Activated T-helper 2 cell treated with anti-CD3 and anti-CD28 coated beads, Interferon-gamma antibody, Interleukin-2, Interleukin-4, amounts not matched to agents 10 μg/mL and 5 μg/mL and 100 μg/mL, durations not matched to agents 14 hours and 24 hours and 36 hours (primary cell): ENCODE data around the gene DENND4B. TPM values are rescaled to one million over a fixed set of nuclear protein-coding genes. Genes with fewer than 3 reads are reported as not detected.

Experiments
- DNase-seq: peaks from one replicate; pipeline ENCODE4 v3.0.0; 2021; ENCODE audit warnings: low spot score
- H3K27ac Mint-ChIP-seq: one replicate; pipeline ENCODE4 v1.8.0; 2021; ENCODE audit warnings: mixed read lengths
- H3K27me3 Mint-ChIP-seq: one replicate; pipeline ENCODE4 v1.8.0; 2021; ENCODE audit warnings: low read depth, mixed read lengths
- H3K36me3 Mint-ChIP-seq: one replicate; pipeline ENCODE4 v1.8.0; 2021; ENCODE audit warnings: low read depth, mixed read lengths
- H3K4me1 Mint-ChIP-seq: one replicate; pipeline ENCODE4 v1.8.0; 2021; ENCODE audit warnings: low read depth, mixed read lengths
- H3K4me3 Mint-ChIP-seq: one replicate; pipeline ENCODE4 v1.8.0; 2021; ENCODE audit warnings: low read depth, mild to moderate bottlenecking, moderate library complexity, mixed read lengths
- H3K9me3 Mint-ChIP-seq: one replicate; pipeline ENCODE4 v1.8.0; 2021; ENCODE audit warnings: mixed read lengths
- intact Hi-C: fragments of 100-400 bp; cut with micrococcal nuclease; formaldehyde crosslinking; loops from one replicate; pipeline ENCODE4 v1.15.1; 2023
- total RNA-seq: library from RNA; stranded (reverse); gene quantifications from 2 replicates; pipeline ENCODE4 v1.2.3, GENCODE V29; 2022

DENND4B gene, protein sequence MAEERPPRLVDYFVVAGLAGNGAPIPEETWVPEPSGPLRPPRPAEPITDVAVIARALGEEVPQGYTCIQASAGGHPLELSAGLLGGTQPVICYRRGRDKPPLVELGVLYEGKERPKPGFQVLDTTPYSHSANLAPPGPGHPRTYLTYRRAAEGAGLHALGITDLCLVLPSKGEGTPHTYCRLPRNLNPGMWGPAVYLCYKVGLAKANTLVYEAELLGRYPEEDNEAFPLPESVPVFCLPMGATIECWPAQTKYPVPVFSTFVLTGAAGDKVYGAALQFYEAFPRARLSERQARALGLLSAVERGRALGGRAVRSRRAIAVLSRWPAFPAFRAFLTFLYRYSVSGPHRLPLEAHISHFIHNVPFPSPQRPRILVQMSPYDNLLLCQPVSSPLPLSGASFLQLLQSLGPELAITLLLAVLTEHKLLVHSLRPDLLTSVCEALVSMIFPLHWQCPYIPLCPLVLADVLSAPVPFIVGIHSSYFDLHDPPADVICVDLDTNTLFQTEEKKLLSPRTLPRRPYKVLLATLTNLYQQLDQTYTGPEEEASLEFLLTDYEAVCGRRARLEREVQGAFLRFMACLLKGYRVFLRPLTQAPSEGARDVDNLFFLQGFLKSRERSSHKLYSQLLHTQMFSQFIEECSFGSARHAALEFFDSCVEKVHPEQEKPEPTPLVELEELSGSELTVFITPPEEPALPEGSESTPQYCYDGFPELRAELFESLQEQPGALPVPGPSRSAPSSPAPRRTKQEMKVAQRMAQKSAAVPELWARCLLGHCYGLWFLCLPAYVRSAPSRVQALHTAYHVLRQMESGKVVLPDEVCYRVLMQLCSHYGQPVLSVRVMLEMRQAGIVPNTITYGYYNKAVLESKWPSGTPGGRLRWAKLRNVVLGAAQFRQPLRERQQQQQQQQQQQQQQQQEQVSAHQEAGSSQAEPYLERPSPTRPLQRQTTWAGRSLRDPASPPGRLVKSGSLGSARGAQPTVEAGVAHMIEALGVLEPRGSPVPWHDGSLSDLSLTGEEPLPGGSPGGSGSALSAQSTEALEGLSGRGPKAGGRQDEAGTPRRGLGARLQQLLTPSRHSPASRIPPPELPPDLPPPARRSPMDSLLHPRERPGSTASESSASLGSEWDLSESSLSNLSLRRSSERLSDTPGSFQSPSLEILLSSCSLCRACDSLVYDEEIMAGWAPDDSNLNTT (N-terminal part only)
- 124 TPM in 2 replicates for total RNA-seq

GRCh38 chr1:153946622-153947241 lies at the start of gene DENND4B:
TSS of gene DENND4B (minus strand) at chr1:153946718. CDS start at chr1:153944374, 2,344 bp downstream.
- H3K27me3 Mint-ChIP-seq, result no peaks in the 10 kb centered on the region
- peaks cover 22% of the 10 kb centered on the region for H3K4me1 Mint-ChIP-seq
- no peaks in the 10 kb centered on the region for H3K9me3 Mint-ChIP-seq
- intact Hi-C loops, result loop anchor here (1.0 to 2.0 kb wide), 5 partner anchors 12 to 274 kb away; partner anchors contain the start of genes CRTC2 and UBAP2L
- DNase-seq, result peak; percentile 70
- peak within 1 kb of the TSS; percentile 95 for H3K27ac Mint-ChIP-seq
- H3K4me3 Mint-ChIP-seq, result peak within 1 kb of the TSS; percentile 96
- H3K36me3 Mint-ChIP-seq, result peaks cover 71% of the 10 kb centered on the region

- no peaks in the 10 kb centered on the region for H3K27me3 Mint-ChIP-seq
- no peak overlapping the region for H3K4me3 Mint-ChIP-seq
Measured at GRCh38 chr1:153995640-153996039, 49.1 kb upstream of the DENND4B start.

GRCh38 chr1:153995202-153995601 lies 48.7 kb upstream of the DENND4B start:
- peak overlapping the region; percentile 43 for H3K27ac Mint-ChIP-seq
- H3K4me1 Mint-ChIP-seq, result peaks cover 19% of the 10 kb centered on the region
- DNase-seq, result no peak
- H3K27me3 Mint-ChIP-seq, result no peaks in the 10 kb centered on the region
- H3K9me3 Mint-ChIP-seq, result no peaks in the 10 kb centered on the region
- intact Hi-C loops, result no loop called here
- H3K4me3 Mint-ChIP-seq, result no peak overlapping the region
- H3K36me3 Mint-ChIP-seq, result peaks cover 51% of the 10 kb centered on the region

More at GRCh38 chr1:153995640-153996039, 49.1 kb upstream of the DENND4B start:
- intact Hi-C loops, result no loop called here
- Mint-ChIP-seq H3K27ac (no peak overlapping the region), H3K36me3 (peaks cover 48% of the 10 kb centered on the region), H3K4me1 (peaks cover 16% of the 10 kb centered on the region), H3K9me3 (no peaks in the 10 kb centered on the region)
- no peak for DNase-seq

DNA sequence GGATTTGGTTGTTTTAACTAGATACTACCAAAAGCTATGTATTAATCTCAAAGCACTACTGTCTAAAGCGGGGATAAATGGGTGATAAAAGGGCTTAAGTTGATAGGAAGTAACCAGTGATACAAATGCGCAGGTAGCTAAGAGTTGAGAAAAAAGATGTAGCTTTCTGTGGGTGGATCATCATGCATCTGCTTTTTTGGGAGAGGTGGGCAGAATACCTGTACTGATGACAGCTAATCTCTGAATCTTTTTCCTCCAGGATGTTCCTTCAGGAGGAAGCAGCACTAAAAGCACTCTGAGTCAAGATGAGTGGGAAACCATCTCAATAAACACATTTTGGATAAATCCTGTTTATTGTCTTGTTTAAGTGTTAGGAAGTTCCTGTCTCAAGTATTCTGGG lies 45.3 kb upstream of the DENND4B start:
- intact Hi-C loops, result loop anchor here (2.0 to 5.0 kb wide), 2 partner anchors 15 to 190 kb away; partner anchors contain the start of gene JTB
- H3K9me3 Mint-ChIP-seq, result no peaks in the 10 kb centered on the region
- peaks cover 30% of the 10 kb centered on the region for H3K4me1 Mint-ChIP-seq
- H3K4me3 Mint-ChIP-seq, result peak overlapping the region; percentile 88
- H3K27me3 Mint-ChIP-seq, result no peaks in the 10 kb centered on the region
- H3K27ac Mint-ChIP-seq, result peak overlapping the region; percentile 92
- H3K36me3 Mint-ChIP-seq, result peaks cover 51% of the 10 kb centered on the region
- DNase-seq, result no peak

- intact Hi-C loops, result loop anchor here (2.0 to 5.0 kb wide), 2 partner anchors 14 to 191 kb away; partner anchors contain the start of gene JTB
- peak overlapping the region; percentile 88 for H3K4me3 Mint-ChIP-seq
- peaks cover 35% of the 10 kb centered on the region for H3K4me1 Mint-ChIP-seq
- no peak for DNase-seq
- H3K27me3 Mint-ChIP-seq, result no peaks in the 10 kb centered on the region
- H3K9me3 Mint-ChIP-seq, result no peaks in the 10 kb centered on the region
- H3K27ac Mint-ChIP-seq, result peak overlapping the region; percentile 92
- peaks cover 51% of the 10 kb centered on the region for H3K36me3 Mint-ChIP-seq
Measured at GRCh38 chr1:153991151-153991630, 44.7 kb upstream of the DENND4B start.

DNA sequence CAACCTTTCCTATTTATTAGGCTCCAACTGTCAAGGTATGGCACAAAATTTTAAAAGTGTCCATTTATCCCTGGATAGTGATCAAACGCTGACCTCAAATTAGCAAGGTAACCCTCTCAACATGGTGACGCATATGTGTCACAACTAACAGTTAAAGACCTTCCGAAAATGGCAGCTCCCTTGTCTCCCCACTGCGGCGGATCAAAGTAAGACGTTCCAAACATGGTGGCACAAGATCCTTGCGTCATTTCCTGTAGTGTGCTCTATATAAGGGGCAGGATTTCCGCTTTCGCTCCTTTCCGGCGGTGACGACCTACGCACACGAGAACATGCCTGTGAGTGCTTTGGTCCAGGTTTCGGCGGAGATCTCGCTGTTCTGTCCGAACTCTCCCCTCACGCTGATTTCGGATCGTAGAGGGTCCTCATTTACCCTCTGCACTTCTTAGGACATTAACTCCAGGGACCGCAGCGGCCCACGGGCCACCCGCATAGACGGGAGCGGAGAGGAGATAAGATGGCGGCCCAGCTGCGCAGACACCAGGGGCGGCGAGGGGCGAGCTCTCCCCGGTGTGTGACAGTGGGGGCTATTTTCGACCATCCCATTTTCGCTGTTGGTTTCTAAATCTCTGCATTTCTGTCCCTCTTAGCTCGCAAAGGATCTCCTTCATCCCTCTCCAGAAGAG lies 44.1 kb upstream of the DENND4B start, which contains the start of gene RPS27:
Gene RPS27, plus strand, starts transcription at position 295 of the 683 bp plus-strand sequence. Its CDS starts 35 bp downstream, at position 330.
- DNase-seq, result peak; percentile 88
- Mint-ChIP-seq H3K4me1 (peaks cover 39% of the 10 kb centered on the region), H3K27ac (peak within 1 kb of the TSS; percentile 92), H3K9me3 (no peaks in the 10 kb centered on the region), H3K27me3 (no peaks in the 10 kb centered on the region), H3K4me3 (peak within 1 kb of the TSS; percentile 88), H3K36me3 (peaks cover 48% of the 10 kb centered on the region)
- intact Hi-C loops, result loop anchor here (1.0 to 5.0 kb wide), 5 partner anchors 14 to 282 kb away; partner anchors contain the start of genes HAX1 and JTB

- Mint-ChIP-seq H3K27ac (peak overlapping the region; percentile 53), H3K4me1 (peaks cover 44% of the 10 kb centered on the region), H3K9me3 (no peaks in the 10 kb centered on the region), H3K36me3 (peaks cover 23% of the 10 kb centered on the region), H3K4me3 (no peak overlapping the region), H3K27me3 (no peaks in the 10 kb centered on the region)
- intact Hi-C loops, result loop anchor here (2.0 kb wide), 1 partner anchor 191 kb away; no protein-coding TSS in a partner anchor
- DNase-seq, result no peak
Measured at GRCh38 chr1:153987621-153988020, 41.1 kb upstream of the DENND4B start.

- no peak for DNase-seq
- peak within 1 kb of the TSS; percentile 71 for H3K4me3 Mint-ChIP-seq
- H3K36me3 Mint-ChIP-seq, result peaks cover 8% of the 10 kb centered on the region
- H3K27me3 Mint-ChIP-seq, result no peaks in the 10 kb centered on the region
- intact Hi-C loops, result loop anchor here (1.0 to 2.0 kb wide), 2 partner anchors 189 to 315 kb away; no protein-coding TSS in a partner anchor
- H3K4me1 Mint-ChIP-seq, result peaks cover 33% of the 10 kb centered on the region
- no peaks in the 10 kb centered on the region for H3K9me3 Mint-ChIP-seq
- H3K27ac Mint-ChIP-seq, result peak within 1 kb of the TSS; percentile 84
Measured at GRCh38 chr1:153985941-153986761, 39.6 kb upstream of the DENND4B start, which contains the start of gene RAB13. TSS of gene RAB13 (minus strand) at chr1:153986339. CDS start at chr1:153986236, 103 bp downstream.

GRCh38 chr1:153985341-153985912 lies 38.9 kb upstream of the DENND4B start:
- no peak for DNase-seq
- Mint-ChIP-seq H3K4me1 (peaks cover 31% of the 10 kb centered on the region), H3K4me3 (peak overlapping the region; percentile 71), H3K27me3 (no peaks in the 10 kb centered on the region), H3K9me3 (no peaks in the 10 kb centered on the region), H3K27ac (peak overlapping the region; percentile 77), H3K36me3 (peaks cover under 1% of the 10 kb centered on the region)
- intact Hi-C loops, result no loop called here

DNA sequence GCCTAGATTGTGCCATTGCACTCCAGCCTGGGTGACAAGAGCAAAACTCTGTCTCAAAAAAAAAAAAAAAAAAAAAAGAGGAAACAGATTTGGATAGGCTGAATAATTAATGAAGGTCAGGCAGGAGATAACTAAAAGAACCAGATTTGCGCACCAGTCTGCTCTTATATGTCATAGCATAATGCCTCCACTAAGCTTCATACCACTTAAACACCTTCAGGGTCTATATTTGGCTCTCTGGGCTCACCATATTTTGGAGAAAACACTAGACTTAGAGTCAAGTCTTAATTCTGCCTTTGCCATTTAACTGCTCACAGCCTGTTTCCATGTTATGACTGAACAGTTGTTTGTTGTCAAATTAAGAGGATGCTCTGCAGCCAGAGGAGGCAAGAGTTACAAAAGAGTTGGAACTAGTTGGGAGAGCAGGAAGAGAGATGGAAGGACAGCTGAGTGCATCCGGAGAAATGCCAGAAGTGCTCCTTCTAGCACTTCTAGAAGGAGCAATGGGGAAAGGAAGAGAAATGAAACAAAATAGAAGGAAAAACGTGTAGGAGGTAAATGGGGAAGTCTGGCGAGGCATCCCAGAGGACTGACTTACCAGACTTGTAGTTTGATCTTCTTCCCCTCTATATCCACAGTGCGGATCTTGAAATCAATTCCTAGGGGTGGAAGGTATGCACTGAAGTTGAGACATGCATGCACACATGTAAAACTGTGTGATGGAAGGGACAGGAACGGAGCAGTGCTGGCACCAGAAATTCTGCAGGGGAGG lies 37.8 kb upstream of the DENND4B start:
- Mint-ChIP-seq H3K36me3 (no peaks in the 10 kb centered on the region), H3K4me3 (no peak overlapping the region), H3K9me3 (no peaks in the 10 kb centered on the region), H3K27me3 (no peaks in the 10 kb centered on the region), H3K27ac (no peak overlapping the region), H3K4me1 (peaks cover 26% of the 10 kb centered on the region)
- DNase-seq, result no peak
- intact Hi-C loops, result no loop called here
